Epithelial cell of esophagus (primary cell): Measurements from ENCODE around the gene HSD17B11.
A peak's percentile ranks its signal among the peaks of the same experiment; 100 is the strongest.

Experiments used
- DNase-seq: peaks from one replicate; pipeline ENCODE4 v3.0.0; 2010; ENCODE audit warnings: low read depth
- H3K4me3 ChIP-seq: 2 replicates; pipeline ENCODE4 v1.5.1; 2011; ENCODE audit warnings: mild to moderate bottlenecking, low read length, control low read depth
- TF ChIP-seq, protein P1 (sequence below): IDR thresholded peaks from 2 replicates; pipeline ENCODE4 v1.5.1; 2011; ENCODE audit warnings: low read depth, mild to moderate bottlenecking, low read length, control low read depth, inconsistent platforms; ENCODE audit not compliant: insufficient read depth; ENCODE audit errors: missing control alignments

Gene HSD17B11

GRCh38 chr4:87390891-87391575, at the start of gene HSD17B11:
Gene HSD17B11, minus strand, starts transcription at chr4:87391188. Its CDS starts 118 bp downstream, at chr4:87391070.
- peak; percentile 84 for DNase-seq
- TF ChIP-seq, protein P1, sequence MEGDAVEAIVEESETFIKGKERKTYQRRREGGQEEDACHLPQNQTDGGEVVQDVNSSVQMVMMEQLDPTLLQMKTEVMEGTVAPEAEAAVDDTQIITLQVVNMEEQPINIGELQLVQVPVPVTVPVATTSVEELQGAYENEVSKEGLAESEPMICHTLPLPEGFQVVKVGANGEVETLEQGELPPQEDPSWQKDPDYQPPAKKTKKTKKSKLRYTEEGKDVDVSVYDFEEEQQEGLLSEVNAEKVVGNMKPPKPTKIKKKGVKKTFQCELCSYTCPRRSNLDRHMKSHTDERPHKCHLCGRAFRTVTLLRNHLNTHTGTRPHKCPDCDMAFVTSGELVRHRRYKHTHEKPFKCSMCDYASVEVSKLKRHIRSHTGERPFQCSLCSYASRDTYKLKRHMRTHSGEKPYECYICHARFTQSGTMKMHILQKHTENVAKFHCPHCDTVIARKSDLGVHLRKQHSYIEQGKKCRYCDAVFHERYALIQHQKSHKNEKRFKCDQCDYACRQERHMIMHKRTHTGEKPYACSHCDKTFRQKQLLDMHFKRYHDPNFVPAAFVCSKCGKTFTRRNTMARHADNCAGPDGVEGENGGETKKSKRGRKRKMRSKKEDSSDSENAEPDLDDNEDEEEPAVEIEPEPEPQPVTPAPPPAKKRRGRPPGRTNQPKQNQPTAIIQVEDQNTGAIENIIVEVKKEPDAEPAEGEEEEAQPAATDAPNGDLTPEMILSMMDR = no peak
- peak within 1 kb of the TSS; percentile 76 for H3K4me3 ChIP-seq

DNA sequence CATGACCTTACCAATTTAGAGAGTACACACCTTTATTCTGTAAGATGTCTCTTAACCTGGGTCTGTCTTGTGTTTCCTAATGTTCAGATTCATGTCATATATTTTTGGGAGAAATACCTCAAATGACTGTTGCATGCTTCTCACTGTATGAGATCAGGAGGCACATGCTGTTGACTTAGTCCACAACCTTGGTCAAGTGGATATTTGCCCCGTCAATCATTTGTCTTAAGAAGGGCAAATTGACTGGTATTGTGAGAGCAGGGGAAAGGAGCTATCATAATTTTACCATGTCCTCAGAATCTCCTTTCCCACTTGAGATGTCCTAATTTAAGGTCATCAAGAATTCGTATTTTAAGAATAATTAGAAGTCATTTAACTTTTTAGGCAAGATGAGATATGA, 42.4 kb upstream of the HSD17B11 start:
- no peak for DNase-seq
- TF ChIP-seq, protein P1 = no peak
- H3K4me3 ChIP-seq = no peak overlapping the region

DNA sequence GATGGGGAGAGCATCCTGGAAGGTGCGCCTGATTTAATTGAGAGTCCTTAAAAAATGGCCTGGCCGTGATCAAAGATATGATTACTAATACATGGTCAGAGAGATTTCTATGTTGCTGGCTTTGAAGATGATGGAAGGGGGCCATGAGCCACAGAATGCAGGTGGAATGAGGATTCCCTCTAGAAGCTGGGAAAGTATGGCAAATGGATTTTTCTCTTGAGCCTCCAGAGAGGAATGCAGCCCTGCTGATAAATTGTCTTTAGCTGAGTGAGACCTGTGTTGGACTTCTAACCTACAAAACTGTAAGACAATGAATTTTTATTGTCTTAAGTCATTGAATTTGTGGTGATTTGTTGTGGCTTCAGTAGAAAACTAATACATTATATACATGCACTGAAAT, 39.0 kb upstream of the HSD17B11 start:
- H3K4me3 ChIP-seq = no peak overlapping the region
- TF ChIP-seq, protein P1 = no peak
- no peak for DNase-seq

- no peak overlapping the region for H3K4me3 ChIP-seq
- DNase-seq = no peak
- TF ChIP-seq, protein P1 = no peak
These were observed 38.0 kb upstream of the HSD17B11 start for GRCh38 chr4:87428979-87429378.

DNA sequence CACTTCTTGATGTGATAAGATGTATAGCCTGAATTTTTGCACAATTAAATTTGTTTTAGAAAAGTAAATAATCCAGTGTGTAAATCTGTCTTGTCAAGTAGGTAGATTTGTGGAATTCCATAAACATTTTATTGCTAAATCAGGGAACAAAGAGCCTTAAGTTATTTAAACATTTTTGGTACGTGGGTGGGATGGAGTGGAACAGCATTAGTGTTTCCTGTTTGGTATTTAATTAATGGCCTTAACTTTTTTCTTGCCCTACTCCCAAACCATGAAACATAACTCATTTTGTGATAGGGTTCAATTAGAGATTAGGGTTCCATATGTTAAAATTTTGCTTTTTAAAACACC, 36.5 kb upstream of the HSD17B11 start:
- DNase-seq = no peak
- TF ChIP-seq, protein P1 = no peak
- H3K4me3 ChIP-seq = no peak overlapping the region

GRCh38 chr4:87426865-87427517, 36.0 kb upstream of the HSD17B11 start:
- TF ChIP-seq, protein P1 = no peak
- no peak overlapping the region for H3K4me3 ChIP-seq
- no peak for DNase-seq
